ENCODE data around the gene ARGLU1. TPM values are rescaled to one million over a fixed set of nuclear protein-coding genes. Genes with fewer than 3 reads are reported as not detected.

The ARGLU1 gene
- total and polyA plus RNA-seq, 7 donors: 23.2 to 43.5 (median 23.9) TPM

DNA sequence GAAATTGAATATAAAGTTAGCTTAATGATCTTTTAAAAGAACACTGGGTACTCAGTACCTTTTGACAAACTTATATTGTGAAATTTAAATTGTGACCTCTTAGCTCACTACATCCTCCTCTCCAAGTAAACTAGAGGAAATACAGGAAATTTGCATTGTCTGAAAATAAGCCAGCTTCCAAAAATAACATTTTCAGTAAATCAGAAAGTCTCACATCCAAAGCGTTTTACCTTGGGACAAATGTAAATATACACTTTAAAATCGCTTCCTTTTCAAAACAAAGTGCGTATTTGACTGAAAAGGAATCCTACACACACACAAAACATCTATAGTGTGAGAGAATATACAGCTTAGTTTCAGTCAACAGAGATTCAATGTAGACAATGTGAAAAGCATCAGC is 30.4 kb downstream of the ARGLU1 start:
- no peaks in the 10 kb centered on the region for H3K27me3 ChIP-seq (ENCODE audit: insufficient read depth in 3 of 3, low read length in 2 of 3)
- H3K36me3 ChIP-seq (ENCODE audit: insufficient read depth in 1 of 2, low read depth in 1 of 2): peaks cover 2 to 18% of the 10 kb centered on the region in 2 donors
- TF ChIP-seq, protein P1, sequence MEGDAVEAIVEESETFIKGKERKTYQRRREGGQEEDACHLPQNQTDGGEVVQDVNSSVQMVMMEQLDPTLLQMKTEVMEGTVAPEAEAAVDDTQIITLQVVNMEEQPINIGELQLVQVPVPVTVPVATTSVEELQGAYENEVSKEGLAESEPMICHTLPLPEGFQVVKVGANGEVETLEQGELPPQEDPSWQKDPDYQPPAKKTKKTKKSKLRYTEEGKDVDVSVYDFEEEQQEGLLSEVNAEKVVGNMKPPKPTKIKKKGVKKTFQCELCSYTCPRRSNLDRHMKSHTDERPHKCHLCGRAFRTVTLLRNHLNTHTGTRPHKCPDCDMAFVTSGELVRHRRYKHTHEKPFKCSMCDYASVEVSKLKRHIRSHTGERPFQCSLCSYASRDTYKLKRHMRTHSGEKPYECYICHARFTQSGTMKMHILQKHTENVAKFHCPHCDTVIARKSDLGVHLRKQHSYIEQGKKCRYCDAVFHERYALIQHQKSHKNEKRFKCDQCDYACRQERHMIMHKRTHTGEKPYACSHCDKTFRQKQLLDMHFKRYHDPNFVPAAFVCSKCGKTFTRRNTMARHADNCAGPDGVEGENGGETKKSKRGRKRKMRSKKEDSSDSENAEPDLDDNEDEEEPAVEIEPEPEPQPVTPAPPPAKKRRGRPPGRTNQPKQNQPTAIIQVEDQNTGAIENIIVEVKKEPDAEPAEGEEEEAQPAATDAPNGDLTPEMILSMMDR (IDR thresholded peaks at IDR 0.05): no peak
- ATAC-seq (no peak), DNase-seq (no peak)
- H3K4me3 ChIP-seq: no peak overlapping the region
- H3K4me1 ChIP-seq: no peaks in the 10 kb centered on the region
- H3K9me3 ChIP-seq: no peaks in the 10 kb centered on the region
- intact Hi-C loops (cut with DNase I): loop anchor here (10.0 kb wide), 2 partner anchors 1133 to 1963 kb away; no protein-coding TSS in a partner anchor
- no peak overlapping the region for H3K27ac ChIP-seq
- 60 to 78% (median 69%) methylated on average over 3 of the region's 3 CpGs for WGBS, 3 donors

DNA sequence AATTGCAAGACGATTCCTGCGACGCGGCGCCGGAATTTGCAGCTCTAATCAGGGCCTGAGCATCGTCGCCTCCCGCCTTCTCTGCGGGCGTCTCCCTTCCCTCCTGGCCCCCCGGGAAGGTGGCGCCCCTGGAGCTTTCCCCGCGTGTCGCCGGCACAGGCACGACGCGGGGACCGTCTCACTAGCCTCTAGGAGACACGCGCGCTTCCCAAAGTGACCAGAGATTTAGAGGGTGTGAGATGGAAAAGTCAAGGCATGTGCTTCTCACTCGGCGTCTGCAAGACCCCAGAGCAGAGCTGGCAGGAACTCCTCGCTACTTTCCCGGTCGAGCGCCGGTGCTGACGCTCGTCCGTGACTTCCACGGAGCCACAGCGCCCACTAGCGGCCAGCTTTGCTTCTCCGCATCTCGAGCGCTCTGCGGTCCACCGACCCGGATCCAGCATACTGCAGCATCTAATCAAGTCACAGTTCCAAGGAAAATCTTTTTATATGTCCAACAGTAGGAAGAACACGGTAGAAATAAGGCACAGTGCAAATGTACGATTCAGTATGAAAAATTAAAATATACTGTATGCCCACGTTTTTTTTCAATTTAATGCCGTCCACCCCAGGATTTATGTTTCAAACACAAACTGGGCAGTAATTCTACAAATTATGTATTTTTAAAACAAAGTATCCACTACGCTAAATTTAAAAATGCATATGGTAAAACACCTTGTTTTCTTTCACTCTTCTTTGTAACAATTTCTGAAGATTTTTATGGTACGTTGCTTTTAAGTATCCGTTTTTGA is 31.5 kb downstream of the ARGLU1 start:
- Histone ChIP-seq H3K27ac (peak overlapping the region; percentile 78), H3K4me1 (no peaks in the 10 kb centered on the region), H3K36me3 (ENCODE audit: insufficient read depth in 1 of 2, low read depth in 1 of 2) (peaks cover 2 to 7% of the 10 kb centered on the region in 2 donors), H3K27me3 (ENCODE audit: insufficient read depth in 3 of 3, low read length in 2 of 3) (no peaks in the 10 kb centered on the region), H3K4me3 (peak overlapping the region; percentile 75), H3K9me3 (no peaks in the 10 kb centered on the region)
- TF ChIP-seq, protein P1 (IDR thresholded peaks at IDR 0.05): peak; percentile 99
- 5 to 6% (median 5%) methylated on average over 44 to 50 of the region's 50 CpGs for WGBS, 3 donors
- DNase-seq (peak; percentile 88 to 94), ATAC-seq (peak; percentile 62 to 79 (median 68))
- intact Hi-C loops (cut with DNase I): loop anchor here (10.0 kb wide), 2 partner anchors 1132 to 1962 kb away; no protein-coding TSS in a partner anchor

DNA sequence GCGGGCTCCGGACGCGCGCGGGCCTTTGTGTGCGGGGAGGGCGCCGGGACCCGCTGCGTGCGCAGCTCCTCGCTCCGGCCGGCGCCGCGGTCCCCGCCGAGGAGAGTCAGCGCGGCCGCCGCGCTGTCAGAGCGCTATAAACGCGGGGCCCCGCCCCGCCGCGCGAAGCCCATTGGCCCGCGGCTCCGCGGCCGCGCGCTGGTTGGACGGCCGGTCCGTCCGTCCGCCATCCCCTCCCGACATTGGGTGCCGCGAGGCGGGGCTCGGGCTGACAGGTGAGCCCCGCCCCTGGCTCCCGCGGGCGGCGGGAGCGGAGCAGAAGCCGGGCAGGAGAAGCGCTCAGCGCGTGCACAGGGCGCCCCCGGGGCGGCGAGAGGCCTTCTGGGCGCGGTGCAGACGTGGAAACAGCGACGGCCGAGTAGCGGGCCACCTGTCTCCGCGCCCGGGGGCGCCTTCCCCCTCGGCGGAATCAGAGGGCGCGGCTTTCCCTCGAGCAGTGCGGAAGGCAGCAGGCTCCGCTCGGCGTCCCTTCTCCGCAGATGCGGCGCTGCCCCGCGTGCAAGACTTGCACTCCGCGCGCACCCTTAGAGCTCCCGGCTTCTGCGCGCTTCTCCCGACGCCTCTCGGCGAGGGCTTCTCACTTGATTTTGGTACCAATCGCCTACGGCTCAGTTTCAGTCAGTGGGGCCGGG is 32.2 kb downstream of the ARGLU1 start, which contains the start of gene EFNB2:
EFNB2 (minus strand) TSS at position 111 of the 692 bp plus-strand sequence. CDS start 698 bp downstream, outside the sequence.
- intact Hi-C loops (cut with DNase I): loop anchor here (10.0 kb wide), 2 partner anchors 1131 to 1961 kb away; no protein-coding TSS in a partner anchor
- Histone ChIP-seq H3K27ac (peak within 1 kb of the TSS; percentile 78), H3K4me1 (no peaks in the 10 kb centered on the region), H3K36me3 (ENCODE audit: insufficient read depth in 1 of 2, low read depth in 1 of 2) (peaks cover 0 to under 1% of the 10 kb centered on the region in 2 donors), H3K9me3 (no peaks in the 10 kb centered on the region), H3K27me3 (ENCODE audit: insufficient read depth in 3 of 3, low read length in 2 of 3) (no peaks in the 10 kb centered on the region), H3K4me3 (peak within 1 kb of the TSS; percentile 75)
- ATAC-seq (peak; percentile 89 to 94 (median 93)), DNase-seq (peak; percentile 90 to 94)
- TF ChIP-seq, protein P1 (IDR thresholded peaks at IDR 0.05): no peak
- WGBS, 3 donors: 0% methylated on average over 49 to 102 of the region's 102 CpGs

DNA sequence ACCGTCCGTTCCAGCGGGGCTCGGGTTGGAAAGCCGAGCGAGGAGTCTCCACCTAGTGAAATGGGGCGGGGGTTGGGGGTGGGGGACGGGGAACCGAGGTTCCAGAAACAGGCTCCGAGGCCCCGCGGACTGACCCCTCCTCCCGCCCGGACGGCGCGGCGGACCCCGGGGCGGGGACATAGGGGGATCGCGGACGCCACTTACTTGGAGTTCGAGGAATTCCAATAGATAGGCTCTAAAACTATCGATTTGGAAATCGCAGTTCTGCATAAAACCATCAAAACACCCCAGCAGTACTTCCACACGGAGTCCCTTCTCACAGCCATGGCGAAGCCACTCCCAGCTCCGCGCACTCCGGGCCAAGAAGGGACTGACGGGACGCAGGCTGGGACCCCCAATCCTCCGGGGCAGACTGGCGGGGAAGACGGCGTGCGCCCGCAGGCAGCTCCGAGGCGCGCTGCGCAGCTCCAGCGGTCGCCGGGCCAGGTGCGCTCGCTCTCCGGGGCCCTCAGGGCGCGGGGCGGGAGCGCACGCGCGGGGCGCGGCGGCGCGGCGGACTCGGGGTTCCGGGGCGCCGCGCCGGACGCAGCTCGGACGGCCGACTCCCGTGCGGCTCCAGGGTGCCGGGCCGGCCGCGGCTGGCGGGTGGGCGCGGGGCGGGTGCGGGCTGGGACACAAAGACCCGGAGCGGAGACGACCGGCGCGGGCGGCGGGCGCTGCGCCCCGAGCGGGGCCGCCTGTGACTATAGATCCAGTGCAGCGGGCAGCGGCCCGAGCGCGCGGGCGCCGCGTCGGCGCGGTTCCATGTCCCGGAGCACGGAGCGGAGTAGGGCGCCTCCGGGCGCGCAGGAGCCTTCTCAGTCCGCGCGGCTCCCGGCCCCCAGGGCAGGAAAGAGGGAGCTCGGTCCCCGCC is 33.0 kb downstream of the ARGLU1 start:
- no peaks in the 10 kb centered on the region for H3K9me3 ChIP-seq
- 0 to 1% (median 1%) methylated on average over 73 to 121 of the region's 121 CpGs for WGBS, 3 donors
- peak overlapping the region; percentile 73 for H3K27ac ChIP-seq
- H3K27me3 ChIP-seq (ENCODE audit: insufficient read depth in 3 of 3, low read length in 2 of 3): no peaks in the 10 kb centered on the region
- ATAC-seq (peak in 3 of 4 donors; percentile 13 to 28 (median 27)), DNase-seq (peak; percentile 21 to 72)
- TF ChIP-seq, protein P1 (IDR thresholded peaks at IDR 0.05): no peak
- intact Hi-C loops (cut with DNase I): loop anchor here (5.0 to 10.0 kb wide), 5 partner anchors 382 to 1963 kb away; no protein-coding TSS in a partner anchor
- H3K4me3 ChIP-seq: peak overlapping the region; percentile 75
- H3K4me1 ChIP-seq: no peaks in the 10 kb centered on the region
- no peaks in the 10 kb centered on the region for H3K36me3 ChIP-seq (ENCODE audit: insufficient read depth in 1 of 2, low read depth in 1 of 2)

Measured in psoas muscle (tissue), 8 donors.